ENCODE measurements around the gene NPB. TPM values are rescaled to one million over a fixed set of nuclear protein-coding genes. Genes with fewer than 3 reads are reported as not detected.

The NPB gene
- total and polyA plus RNA-seq, 2 experiments from 2014 or later: 2.3 to 6.6 TPM

GRCh38 chr17:81934098-81934757, 32.2 kb downstream of the NPB start:
- Histone ChIP-seq H3K36me3 (no peaks in the 10 kb centered on the region), H3K4me1 (ENCODE audit: low read depth) (peaks cover 11% of the 10 kb centered on the region), H3K4me3 (no peak overlapping the region), H3K9me3 (ENCODE audit: low read depth) (no peaks in the 10 kb centered on the region), H3K27ac (no peak overlapping the region), H3K27me3 (no peaks in the 10 kb centered on the region)
- TF ChIP-seq CTCF (IDR thresholded peaks at IDR 0.05; ENCODE audit: low read depth, low read length): no peak
- no peak for DNase-seq (ENCODE audit: low read depth in 1 of 2, low spot score in 1 of 2)

GRCh38 chr17:81934850-81935708, 33.0 kb downstream of the NPB start:
- H3K9me3 ChIP-seq (ENCODE audit: low read depth): no peaks in the 10 kb centered on the region
- peaks cover 20% of the 10 kb centered on the region for H3K4me1 ChIP-seq (ENCODE audit: low read depth)
- no peak overlapping the region for H3K27ac ChIP-seq
- no peak overlapping the region for H3K4me3 ChIP-seq
- no peak for DNase-seq (ENCODE audit: low read depth in 1 of 2, low spot score in 1 of 2)
- TF ChIP-seq CTCF (IDR thresholded peaks at IDR 0.05; ENCODE audit: low read depth, low read length): no peak
- H3K36me3 ChIP-seq: no peaks in the 10 kb centered on the region
- H3K27me3 ChIP-seq: no peaks in the 10 kb centered on the region

GRCh38 chr17:81935709-81936084, 33.7 kb downstream of the NPB start:
- no peak overlapping the region for H3K27ac ChIP-seq
- H3K27me3 ChIP-seq: no peaks in the 10 kb centered on the region
- DNase-seq (ENCODE audit: low read depth in 1 of 2, low spot score in 1 of 2): no peak
- no peak for TF ChIP-seq CTCF (IDR thresholded peaks at IDR 0.05; ENCODE audit: low read depth, low read length)
- H3K4me1 ChIP-seq (ENCODE audit: low read depth): peaks cover 25% of the 10 kb centered on the region
- no peaks in the 10 kb centered on the region for H3K9me3 ChIP-seq (ENCODE audit: low read depth)
- no peak overlapping the region for H3K4me3 ChIP-seq
- H3K36me3 ChIP-seq: no peaks in the 10 kb centered on the region

GRCh38 chr17:81939218-81939617, 37.2 kb downstream of the NPB start:
- Histone ChIP-seq H3K36me3 (no peaks in the 10 kb centered on the region), H3K27ac (peak overlapping the region; percentile 80), H3K9me3 (ENCODE audit: low read depth) (no peaks in the 10 kb centered on the region), H3K4me3 (no peak overlapping the region), H3K27me3 (no peaks in the 10 kb centered on the region), H3K4me1 (ENCODE audit: low read depth) (peaks cover 46% of the 10 kb centered on the region)
- no peak for TF ChIP-seq CTCF (IDR thresholded peaks at IDR 0.05; ENCODE audit: low read depth, low read length)
- no peak for DNase-seq (ENCODE audit: low read depth in 1 of 2, low spot score in 1 of 2)

- peak in 1 of 2 donors; percentile 54 for DNase-seq (ENCODE audit: low read depth in 1 of 2, low spot score in 1 of 2)
- no peak for TF ChIP-seq CTCF (IDR thresholded peaks at IDR 0.05; ENCODE audit: low read depth, low read length)
- Histone ChIP-seq H3K9me3 (ENCODE audit: low read depth) (no peaks in the 10 kb centered on the region), H3K4me1 (ENCODE audit: low read depth) (peaks cover 46% of the 10 kb centered on the region), H3K27ac (peak overlapping the region; percentile 80), H3K4me3 (no peak overlapping the region), H3K36me3 (no peaks in the 10 kb centered on the region), H3K27me3 (no peaks in the 10 kb centered on the region)
These were observed 37.9 kb downstream of the NPB start for GRCh38 chr17:81939881-81940385.

Data from cardiac muscle cell (in vitro differentiated cells and primary cell).